HCT116 (cell line): ENCODE results near the gene EPGN. TPM values are rescaled to one million over a fixed set of nuclear protein-coding genes. Genes with fewer than 3 reads are reported as not detected.

Source experiments
- ATAC-seq: fragments of 200-7000 bp; cut with Tn5 transposase; 2 replicates; pipeline ENCODE4 v1.9.1; 2020; ENCODE audit warnings: mild to moderate bottlenecking, moderate library complexity
- BruUV-seq: library from RNA; stranded (reverse); fragments of 400-500 nt; replicated peaks from 2 replicates; lab custom pipeline; 2021; lab: Mats Ljungman, UMichigan
- CTCF ChIA-PET: fragments of 300-600 bp; sonication (Branson Sonifier 250); formaldehyde crosslinking; loops from one replicate; lab custom pipeline; 2021; ENCODE audit warnings: antibody characterized with exemption; lab: Charles Lee
- POLR2A ChIA-PET: fragments of 300-600, 350-600 bp; sonication (Branson Sonifier 250); formaldehyde crosslinking; loops from one replicate; lab custom pipeline; 2021; ENCODE audit warnings: antibody characterized with exemption; lab: Charles Lee
- RAD21 ChIA-PET, 2 experiments: fragments of 300-600 bp; sonication (Branson Sonifier 250); formaldehyde crosslinking; loops; one replicate each; lab custom pipeline; 2023; ENCODE audit warnings: low total read pairs in 2 of 2; ENCODE audit not compliant: uncharacterized antibody in 2 of 2, unreplicated experiment in 2 of 2, low non-redundant PET in 1 of 2; lab: Charles Lee
- DNase-seq: peaks from one replicate; pipeline ENCODE4 v3.0.0-alpha.2; 2010; ENCODE audit warnings: low read depth, low spot score
- H2AFZ ChIP-seq: fragments of 200-600 bp; shearing (Covaris generic), sonication (generic); 2 replicates; pipeline ENCODE4 v1.6.1; 2017; ENCODE audit warnings: low read depth, mixed run types, mixed read lengths, antibody characterized with exemption, low read length; ENCODE audit not compliant: poor library complexity, severe bottlenecking
- H3K27ac ChIP-seq: 2 replicates; pipeline ENCODE4 v1.5.1; 2012; ENCODE audit warnings: low read depth, low read length
- H3K27me3 ChIP-seq: fragments of 200-600 bp; sonication (generic); 2 replicates; pipeline ENCODE4 v1.6.1; 2016; ENCODE audit warnings: mixed run types, low read length, mixed read lengths; ENCODE audit not compliant: insufficient read depth
- H3K36me3 ChIP-seq, 2 experiments: fragments of 200-500 bp in 1 of 2; fragments of 200-600 bp in 1 of 2; sonication (Bioruptor generic) in 1 of 2; sonication (generic) in 1 of 2; 2 replicates each; pipeline versions ENCODE4 v1.5.1 to v1.6.1; 2014 to 2016; ENCODE audit warnings: low read length in 2 of 2, inconsistent platforms in 1 of 2, mixed read lengths in 1 of 2, mixed run types in 1 of 2; ENCODE audit not compliant: insufficient read depth in 2 of 2, control insufficient read depth in 1 of 2
- H3K4me1 ChIP-seq, 2 experiments: fragments of 200-600 bp in 1 of 2; sonication (generic) in 1 of 2; 2 replicates each; pipeline versions ENCODE4 v1.5.1 to v1.6.1; 2012 to 2017; ENCODE audit warnings: low read length in 2 of 2, inconsistent platforms in 1 of 2, mild to moderate bottlenecking in 1 of 2, mixed read lengths in 1 of 2, mixed run types in 1 of 2, moderate library complexity in 1 of 2; ENCODE audit not compliant: insufficient read depth in 2 of 2, control insufficient read depth in 1 of 2
- H3K4me2 ChIP-seq: fragments of 200-600 bp; sonication (generic); 2 replicates; pipeline ENCODE4 v1.6.1; 2017; ENCODE audit warnings: mixed run types, low read length, mixed read lengths
- H3K4me3 ChIP-seq, 2 experiments: fragments of 200-600 bp in 1 of 2; sonication (generic) in 1 of 2; replicated peaks in 1 of 2; 2 replicates each; pipeline ENCODE4 v1.5.1; 2011 to 2016; ENCODE audit warnings: low read length in 2 of 2, control low read depth in 1 of 2, low read depth in 1 of 2, mild to moderate bottlenecking in 1 of 2, mixed read lengths in 1 of 2, mixed run types in 1 of 2
- H3K79me2 ChIP-seq: fragments of 200-600 bp; sonication (generic); 2 replicates; pipeline ENCODE4 v1.6.1; 2017; ENCODE audit warnings: mild to moderate bottlenecking, mixed run types, low read length, moderate library complexity, mixed read lengths; ENCODE audit not compliant: insufficient read depth
- H3K9ac ChIP-seq: fragments of 200-600 bp; sonication (generic); 2 replicates; pipeline ENCODE4 v1.6.1; 2016; ENCODE audit warnings: low read length, mixed read lengths
- H3K9me2 ChIP-seq: fragments of 200-600 bp; sonication (generic), shearing (Covaris generic); 2 replicates; pipeline ENCODE4 v1.6.1; 2017; ENCODE audit warnings: mixed run types, mild to moderate bottlenecking, moderate library complexity; ENCODE audit not compliant: insufficient read depth
- H3K9me3 ChIP-seq, 2 experiments: fragments of 200-500 bp in 1 of 2; fragments of 200-600 bp in 1 of 2; sonication (Bioruptor generic) in 1 of 2; sonication (generic) in 1 of 2; 2 replicates each; pipeline ENCODE4 v1.6.1; 2014 to 2017; ENCODE audit warnings: low read length in 2 of 2, mixed read lengths in 2 of 2, inconsistent platforms in 1 of 2, low read depth in 1 of 2, mild to moderate bottlenecking in 1 of 2, mixed run types in 1 of 2, moderate library complexity in 1 of 2; ENCODE audit not compliant: control insufficient read depth in 1 of 2, insufficient read depth in 1 of 2
- H4K20me1 ChIP-seq: fragments of 200-600 bp; sonication (generic), shearing (Covaris generic); 2 replicates; pipeline ENCODE4 v1.6.1; 2017; ENCODE audit warnings: mixed run types, mild to moderate bottlenecking, moderate library complexity; ENCODE audit not compliant: insufficient read depth
- EZH2phosphoT487 ChIP-seq: fragments of 200-600 bp; IDR thresholded peaks from 2 replicates; pipeline ENCODE4 v1.6.1; 2018; ENCODE audit warnings: antibody characterized with exemption, borderline replicate concordance
- JUND ChIP-seq: IDR thresholded peaks from 2 replicates; pipeline ENCODE4 v1.6.1; 2012
- POLR2AphosphoS5 ChIP-seq: IDR thresholded peaks from 2 replicates; pipeline ENCODE4 v1.6.1; 2011; ENCODE audit warnings: mild to moderate bottlenecking, low read depth, low read length, moderate library complexity
- SP1 ChIP-seq: IDR thresholded peaks from 2 replicates; pipeline ENCODE4 v1.6.1; 2012; ENCODE audit warnings: low read depth
- YY1 ChIP-seq: IDR thresholded peaks from 2 replicates; pipeline ENCODE4 v1.6.1; 2011; ENCODE audit warnings: low read length, low read depth, moderate library complexity, mild to moderate bottlenecking; ENCODE audit not compliant: insufficient replicate concordance; ENCODE audit errors: extremely low read depth
- ZNF274 ChIP-seq: fragments of 200-500 bp; sonication (Bioruptor generic); IDR thresholded peaks from 2 replicates; pipeline ENCODE4 v1.6.1; 2014; ENCODE audit warnings: mild to moderate bottlenecking, low read depth, low read length, inconsistent platforms
- intact Hi-C: fragments of 100-400 bp; cut with micrococcal nuclease; formaldehyde crosslinking; loops from 2 replicates; pipeline ENCODE4 v1.10.0; 2022
- total RNA-seq: library from RNA; stranded (reverse); gene quantifications from one replicate; pipeline ENCODE4 v1.2.1, GENCODE V29; 2021; ENCODE audit not compliant: unreplicated experiment
- TF ChIP-seq, protein P1 (sequence below): IDR thresholded peaks from 2 replicates; pipeline ENCODE4 v1.6.1; 2012; ENCODE audit warnings: low read depth

Gene EPGN
- total RNA-seq, 1 experiment from 2014 or later = 1.5 TPM

GRCh38 chr4:74279716-74280115, 28.6 kb upstream of the EPGN start:
- Histone ChIP-seq H3K79me2 (no peaks in the 10 kb centered on the region), H3K4me1 (peaks cover 21 to 29% of the 10 kb centered on the region in 2 experiments), H3K9me2 (no peaks in the 10 kb centered on the region), H3K9me3 (no peaks in the 10 kb centered on the region), H3K36me3 (no peaks in the 10 kb centered on the region), H3K27ac (no peak overlapping the region), H4K20me1 (no peaks in the 10 kb centered on the region), H3K9ac (no peak overlapping the region), H3K27me3 (no peaks in the 10 kb centered on the region), H2AFZ (no peak overlapping the region), H3K4me3 (no peak overlapping the region), H3K4me2 (no peak overlapping the region)
- no peak for DNase-seq
- ATAC-seq = no peak
- no TSS peak for BruUV-seq
- ChIA-PET CTCF (no interaction called here), POLR2A (interaction anchor here (1.1 kb wide), 1 partner anchor 11 kb away, joined by 6 read pairs; no protein-coding TSS in a partner anchor), RAD21 (no interaction called here)
- intact Hi-C loops = no loop called here
- TF ChIP-seq YY1 (no peak), EZH2phosphoT487 (no peak)

DNA sequence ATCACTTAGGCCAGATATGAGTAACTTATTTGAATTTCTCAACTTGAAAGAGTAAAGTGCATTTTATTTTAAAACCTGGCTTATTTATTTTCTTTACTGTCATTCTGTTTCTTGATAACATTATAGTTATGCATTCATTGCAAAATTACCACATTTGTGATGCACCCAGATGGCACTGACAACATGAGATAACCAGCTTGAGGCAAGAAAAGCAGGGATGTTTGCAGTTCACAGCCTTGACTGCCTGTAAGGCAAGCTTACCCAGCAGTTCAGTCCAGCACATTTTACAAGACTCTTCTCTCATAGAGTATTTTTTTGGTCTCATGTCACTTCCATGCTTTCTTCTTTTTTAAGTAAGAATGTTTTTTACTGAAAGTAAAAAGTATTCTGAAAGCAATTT, 25.3 kb upstream of the EPGN start:
- ChIA-PET RAD21 (no interaction called here), CTCF (interaction anchor here (0.8 kb wide), 1 partner anchor 52 kb away, joined by 3 read pairs; no protein-coding TSS in a partner anchor), POLR2A (no interaction called here)
- intact Hi-C loops = no loop called here
- Histone ChIP-seq H3K27ac (peak overlapping the region; percentile 65; the same call in 1 of the 2 replicates), H3K79me2 (no peaks in the 10 kb centered on the region), H3K9ac (no peak overlapping the region), H3K9me2 (no peaks in the 10 kb centered on the region), H3K4me3 (no peak overlapping the region), H2AFZ (no peak overlapping the region), H3K4me2 (peak overlapping the region; percentile 72), H3K9me3 (no peaks in the 10 kb centered on the region), H3K36me3 (no peaks in the 10 kb centered on the region), H3K27me3 (no peaks in the 10 kb centered on the region), H4K20me1 (no peaks in the 10 kb centered on the region), H3K4me1 (peaks cover 21 to 40% of the 10 kb centered on the region in 2 experiments)
- no peak for DNase-seq
- ATAC-seq = no peak
- TF ChIP-seq POLR2AphosphoS5 = no peak
- TF ChIP-seq, protein P1, sequence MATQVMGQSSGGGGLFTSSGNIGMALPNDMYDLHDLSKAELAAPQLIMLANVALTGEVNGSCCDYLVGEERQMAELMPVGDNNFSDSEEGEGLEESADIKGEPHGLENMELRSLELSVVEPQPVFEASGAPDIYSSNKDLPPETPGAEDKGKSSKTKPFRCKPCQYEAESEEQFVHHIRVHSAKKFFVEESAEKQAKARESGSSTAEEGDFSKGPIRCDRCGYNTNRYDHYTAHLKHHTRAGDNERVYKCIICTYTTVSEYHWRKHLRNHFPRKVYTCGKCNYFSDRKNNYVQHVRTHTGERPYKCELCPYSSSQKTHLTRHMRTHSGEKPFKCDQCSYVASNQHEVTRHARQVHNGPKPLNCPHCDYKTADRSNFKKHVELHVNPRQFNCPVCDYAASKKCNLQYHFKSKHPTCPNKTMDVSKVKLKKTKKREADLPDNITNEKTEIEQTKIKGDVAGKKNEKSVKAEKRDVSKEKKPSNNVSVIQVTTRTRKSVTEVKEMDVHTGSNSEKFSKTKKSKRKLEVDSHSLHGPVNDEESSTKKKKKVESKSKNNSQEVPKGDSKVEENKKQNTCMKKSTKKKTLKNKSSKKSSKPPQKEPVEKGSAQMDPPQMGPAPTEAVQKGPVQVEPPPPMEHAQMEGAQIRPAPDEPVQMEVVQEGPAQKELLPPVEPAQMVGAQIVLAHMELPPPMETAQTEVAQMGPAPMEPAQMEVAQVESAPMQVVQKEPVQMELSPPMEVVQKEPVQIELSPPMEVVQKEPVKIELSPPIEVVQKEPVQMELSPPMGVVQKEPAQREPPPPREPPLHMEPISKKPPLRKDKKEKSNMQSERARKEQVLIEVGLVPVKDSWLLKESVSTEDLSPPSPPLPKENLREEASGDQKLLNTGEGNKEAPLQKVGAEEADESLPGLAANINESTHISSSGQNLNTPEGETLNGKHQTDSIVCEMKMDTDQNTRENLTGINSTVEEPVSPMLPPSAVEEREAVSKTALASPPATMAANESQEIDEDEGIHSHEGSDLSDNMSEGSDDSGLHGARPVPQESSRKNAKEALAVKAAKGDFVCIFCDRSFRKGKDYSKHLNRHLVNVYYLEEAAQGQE = no peak
- TF ChIP-seq JUND = no peak; the same call in 1 of the 2 replicates
- no peak for TF ChIP-seq SP1
- TF ChIP-seq ZNF274 = no peak
- no TSS peak for BruUV-seq
